ES-I3 (cell line): ENCODE data around the gene LMX1B.

ENCODE experiments used
- H3K36me3 ChIP-seq: 2 replicates; pipeline ENCODE4 v1.6.1; 2013; ENCODE audit warnings: mild to moderate bottlenecking, low read length, control low read depth, moderate library complexity; ENCODE audit not compliant: insufficient read depth
- H3K4me1 ChIP-seq: 2 replicates; pipeline ENCODE4 v1.6.1; 2013; ENCODE audit warnings: mild to moderate bottlenecking, control low read depth, low read length; ENCODE audit not compliant: insufficient read depth
- H3K9ac ChIP-seq: 2 replicates; pipeline ENCODE4 v1.6.1; 2013; ENCODE audit warnings: low read depth, mild to moderate bottlenecking, low read length, moderate library complexity
- H3K9me3 ChIP-seq: 2 replicates; pipeline ENCODE4 v1.6.1; 2013; ENCODE audit warnings: mild to moderate bottlenecking, low read length, moderate library complexity; ENCODE audit not compliant: control insufficient read depth, insufficient read depth

Gene LMX1B

GRCh38 chr9:126688617-126689016 is 74.9 kb downstream of the LMX1B start:
- no peaks in the 10 kb centered on the region for H3K36me3 ChIP-seq

GRCh38 chr9:126689027-126689825 is 75.5 kb downstream of the LMX1B start:
- Histone ChIP-seq H3K9me3 (no peaks in the 10 kb centered on the region), H3K36me3 (no peaks in the 10 kb centered on the region), H3K9ac (no peak overlapping the region), H3K4me1 (no peaks in the 10 kb centered on the region)

More at GRCh38 chr9:126688617-126689016, 74.9 kb downstream of the LMX1B start:
- H3K9ac ChIP-seq: no peak overlapping the region
- H3K9me3 ChIP-seq: no peaks in the 10 kb centered on the region
- no peaks in the 10 kb centered on the region; the same call in 1 of the 2 replicates for H3K4me1 ChIP-seq

- Histone ChIP-seq H3K9ac (no peak overlapping the region), H3K9me3 (no peaks in the 10 kb centered on the region), H3K4me1 (no peaks in the 10 kb centered on the region), H3K36me3 (no peaks in the 10 kb centered on the region)
Observed at GRCh38 chr9:126690431-126691051, 76.8 kb downstream of the LMX1B start.

- H3K36me3 ChIP-seq: no peaks in the 10 kb centered on the region
- H3K9ac ChIP-seq: no peak overlapping the region
- no peaks in the 10 kb centered on the region for H3K4me1 ChIP-seq
- H3K9me3 ChIP-seq: no peaks in the 10 kb centered on the region
Observed at GRCh38 chr9:126692041-126692758, 78.5 kb downstream of the LMX1B start.

- no peaks in the 10 kb centered on the region for H3K9me3 ChIP-seq
- H3K4me1 ChIP-seq: no peaks in the 10 kb centered on the region
- no peak overlapping the region for H3K9ac ChIP-seq
- H3K36me3 ChIP-seq: no peaks in the 10 kb centered on the region
Observed at GRCh38 chr9:126692759-126693427, 79.2 kb downstream of the LMX1B start.

GRCh38 chr9:126693428-126693944 is 79.8 kb downstream of the LMX1B start:
- Histone ChIP-seq H3K36me3 (no peaks in the 10 kb centered on the region), H3K9ac (no peak overlapping the region), H3K4me1 (no peaks in the 10 kb centered on the region), H3K9me3 (no peaks in the 10 kb centered on the region)

GRCh38 chr9:126694206-126695081 is 80.7 kb downstream of the LMX1B start:
- H3K9me3 ChIP-seq: no peaks in the 10 kb centered on the region
- no peaks in the 10 kb centered on the region for H3K36me3 ChIP-seq

GRCh38 chr9:126695186-126695585 is 81.5 kb downstream of the LMX1B start:
- no peak overlapping the region for H3K9ac ChIP-seq
- H3K9me3 ChIP-seq: no peaks in the 10 kb centered on the region
- no peaks in the 10 kb centered on the region for H3K36me3 ChIP-seq
- no peaks in the 10 kb centered on the region for H3K4me1 ChIP-seq

More at GRCh38 chr9:126694206-126695081, 80.7 kb downstream of the LMX1B start:
- Histone ChIP-seq H3K9ac (no peak overlapping the region), H3K4me1 (no peaks in the 10 kb centered on the region)

GRCh38 chr9:126695701-126696400 is 82.1 kb downstream of the LMX1B start:
- no peak overlapping the region for H3K9ac ChIP-seq
- no peaks in the 10 kb centered on the region for H3K4me1 ChIP-seq
- H3K9me3 ChIP-seq: no peaks in the 10 kb centered on the region
- H3K36me3 ChIP-seq: no peaks in the 10 kb centered on the region

- H3K9me3 ChIP-seq: no peaks in the 10 kb centered on the region
- no peaks in the 10 kb centered on the region for H3K36me3 ChIP-seq
- H3K4me1 ChIP-seq: no peaks in the 10 kb centered on the region
- H3K9ac ChIP-seq: no peak overlapping the region
Observed at GRCh38 chr9:126696401-126697145, 82.8 kb downstream of the LMX1B start.

GRCh38 chr9:126697330-126697729 is 83.6 kb downstream of the LMX1B start:
- Histone ChIP-seq H3K9ac (no peak overlapping the region), H3K9me3 (no peaks in the 10 kb centered on the region), H3K4me1 (no peaks in the 10 kb centered on the region), H3K36me3 (no peaks in the 10 kb centered on the region)

- H3K9ac ChIP-seq: no peak overlapping the region
- H3K9me3 ChIP-seq: no peaks in the 10 kb centered on the region
- H3K36me3 ChIP-seq: no peaks in the 10 kb centered on the region
- H3K4me1 ChIP-seq: peaks cover 6% of the 10 kb centered on the region; the same call in 1 of the 2 replicates
Observed at GRCh38 chr9:126698251-126698650, 84.5 kb downstream of the LMX1B start.
